HepG2 (cell line): Measurements from ENCODE around the gene C19orf47. TPM values are rescaled to one million over a fixed set of nuclear protein-coding genes. Genes with fewer than 3 reads are reported as not detected.

ENCODE experiments used
- AKAP8 ChIP-seq: sonication (generic); formaldehyde crosslinking; IDR thresholded peaks from 2 replicates; pipeline ENCODE4 v1.5.1; 2020; ENCODE audit warnings: mild to moderate bottlenecking, missing genetic modification reagents
- BHLHE40 ChIP-seq: IDR thresholded peaks from 2 replicates; pipeline ENCODE4 v1.6.1; 2011; ENCODE audit warnings: low read length, improper control_type of control experiment
- ELF3 ChIP-seq: IDR thresholded peaks from 2 replicates; pipeline ENCODE4 v1.6.1; 2016; ENCODE audit warnings: missing genetic modification reagents, missing compliant biosample characterization
- ERF ChIP-seq: IDR thresholded peaks from 2 replicates; pipeline ENCODE4 v1.6.1; 2018; ENCODE audit warnings: missing biosample characterization, missing genetic modification reagents
- HDAC6 ChIP-seq: fragments of 200-600 bp; sonication (generic); IDR thresholded peaks from 2 replicates; pipeline ENCODE4 v1.7.0; 2017; ENCODE audit warnings: mild to moderate bottlenecking, antibody characterized with exemption, low read length, low read depth
- HNF1B ChIP-seq: sonication (generic); formaldehyde crosslinking; IDR thresholded peaks from 2 replicates; pipeline ENCODE4 v1.5.1; 2020; ENCODE audit warnings: mild to moderate bottlenecking, moderate library complexity, missing genetic modification reagents
- HOXA5 ChIP-seq: sonication (generic); formaldehyde crosslinking; IDR thresholded peaks from 2 replicates; pipeline ENCODE4 v1.4.0; 2020; ENCODE audit warnings: missing genetic modification reagents
- IRF9 ChIP-seq: sonication (generic); formaldehyde crosslinking; IDR thresholded peaks from 2 replicates; pipeline ENCODE4 v1.8.0; 2022; ENCODE audit warnings: missing genetic modification reagents, mild to moderate bottlenecking, borderline replicate concordance
- KMT2B ChIP-seq: IDR thresholded peaks from 2 replicates; pipeline ENCODE4 v1.6.1; 2016; ENCODE audit warnings: missing genetic modification reagents, missing compliant biosample characterization
- RARA ChIP-seq: IDR thresholded peaks from 2 replicates; pipeline ENCODE4 v1.6.1; 2016; ENCODE audit warnings: missing genetic modification reagents, missing compliant biosample characterization
- SALL1 ChIP-seq: sonication (generic); formaldehyde crosslinking; IDR thresholded peaks from 2 replicates; pipeline ENCODE4 v1.8.0; 2022; ENCODE audit warnings: mild to moderate bottlenecking, missing genetic modification reagents
- SMAD1 ChIP-seq: sonication (generic); formaldehyde crosslinking; IDR thresholded peaks from 2 replicates; pipeline ENCODE4 v1.4.0; 2020; ENCODE audit warnings: missing genetic modification reagents, low read depth, mild to moderate bottlenecking, borderline replicate concordance
- SNAPC5 ChIP-seq: sonication (generic); formaldehyde crosslinking; IDR thresholded peaks from 2 replicates; pipeline ENCODE4 v1.8.1; 2023; ENCODE audit warnings: mild to moderate bottlenecking, missing genetic modification reagents, borderline replicate concordance
- TFDP1 ChIP-seq: IDR thresholded peaks from 2 replicates; pipeline ENCODE4 v1.6.1; 2016; ENCODE audit warnings: missing compliant biosample characterization, missing genetic modification reagents, borderline replicate concordance
- ZBTB1 ChIP-seq: sonication (generic); formaldehyde crosslinking; IDR thresholded peaks from 2 replicates; pipeline ENCODE4 v1.4.0; 2020; ENCODE audit warnings: missing genetic modification reagents, borderline replicate concordance
- ZBTB2 ChIP-seq: sonication (generic); formaldehyde crosslinking; IDR thresholded peaks from 2 replicates; pipeline ENCODE4 v1.8.0; 2022; ENCODE audit warnings: low read depth, missing genetic modification reagents
- ZBTB8A ChIP-seq: sonication (generic); formaldehyde crosslinking; IDR thresholded peaks from 2 replicates; pipeline ENCODE4 v1.4.0; 2020; ENCODE audit warnings: mild to moderate bottlenecking, low read depth, missing genetic modification reagents, borderline replicate concordance
- ZNF33A ChIP-seq: sonication (generic); formaldehyde crosslinking; IDR thresholded peaks from 2 replicates; pipeline ENCODE4 v1.5.1; 2020; ENCODE audit warnings: missing genetic modification reagents, mild to moderate bottlenecking, moderate library complexity, borderline replicate concordance
- ZNF343 ChIP-seq: sonication (generic); formaldehyde crosslinking; IDR thresholded peaks from 2 replicates; pipeline ENCODE4 v1.4.0; 2020; ENCODE audit warnings: mild to moderate bottlenecking, missing genetic modification reagents
- ZNF383 ChIP-seq: sonication (generic); formaldehyde crosslinking; IDR thresholded peaks from 2 replicates; pipeline ENCODE4 v1.4.0; 2020; ENCODE audit warnings: missing genetic modification reagents, mild to moderate bottlenecking, borderline replicate concordance
- ZNF614 ChIP-seq: IDR thresholded peaks from 2 replicates; pipeline ENCODE4 v1.6.1; 2018; ENCODE audit warnings: missing biosample characterization, missing genetic modification reagents, inconsistent platforms, borderline replicate concordance
- ZNF747 ChIP-seq: sonication (generic); formaldehyde crosslinking; IDR thresholded peaks from 2 replicates; pipeline ENCODE4 v1.8.1; 2023; ENCODE audit warnings: missing genetic modification reagents, mild to moderate bottlenecking, borderline replicate concordance
- ZNF790 ChIP-seq: sonication (generic); formaldehyde crosslinking; IDR thresholded peaks from 2 replicates; pipeline ENCODE4 v1.8.0; 2022; ENCODE audit warnings: missing genetic modification reagents, mild to moderate bottlenecking, borderline replicate concordance
- ZZZ3 ChIP-seq: sonication (generic); formaldehyde crosslinking; IDR thresholded peaks from 2 replicates; pipeline ENCODE4 v1.4.0; 2020; ENCODE audit warnings: missing genetic modification reagents, mild to moderate bottlenecking, borderline replicate concordance
- polyA plus RNA-seq, 8 experiments: library from polyadenylated mRNA; depleted of rRNA in 3 of 8; stranded (reverse) in 7 of 8; unstranded in 1 of 8; fragments of >200 nt; fragmentation: Illumina TruSeq in 4 of 8; extraction: Trizol in 4 of 8; gene quantifications; 2 replicates each; pipeline versions ENCODE4 v1.2.1 to v1.2.3, GENCODE V29; 2011 to 2016; ENCODE audit warnings: low read depth in 4 of 8, missing spikeins in 1 of 8, mixed read lengths in 1 of 8; ENCODE audit not compliant: insufficient read depth in 1 of 8
- total RNA-seq, 5 experiments: library from RNA; depleted of rRNA; stranded (reverse); fragments of >200 nt; fragmentation: Illumina TruSeq; extraction: Trizol; gene quantifications; 2 replicates each; pipeline ENCODE4 v1.2.3, GENCODE V29; 2016; ENCODE audit warnings: low read depth in 1 of 5

Gene C19orf47
- total and polyA plus RNA-seq, 2 of the 13 experiments (the other 11 are each of a cell fraction or from before 2014, with no cell fraction given) = 8.1 to 10.6 TPM

GRCh38 chr19:40283414-40284250 is 64.6 kb downstream of the C19orf47 start (continued):
- TF ChIP-seq ZBTB2 (CRISPR knock-in tag) (peak; percentile 57; the same call in 1 of the 2 replicates), SALL1 (peak; percentile 84), BHLHE40 (no peak), HNF1B (CRISPR knock-in tag) (0 out of 2 replicates have a peak, but pooled peaks have one; percentile 42), ERF (CRISPR knock-in tag) (no peak; the same call in 1 of the 2 replicates), ZNF33A (CRISPR knock-in tag) (no peak), ZBTB1 (CRISPR knock-in tag) (no peak), ZNF747 (CRISPR knock-in tag) (no peak), HDAC6 (no peak), ZNF614 (CRISPR knock-in tag) (peak; percentile 33; the same call in 1 of the 2 replicates), SMAD1 (CRISPR knock-in tag) (no peak), ELF3 (no peak), HOXA5 (CRISPR knock-in tag) (no peak), TFDP1 (CRISPR knock-in tag) (no peak), ZNF790 (no peak), RARA (CRISPR knock-in tag) (peak; percentile 89), AKAP8 (CRISPR knock-in tag) (peak; percentile 86; the same call in 1 of the 2 replicates), ZBTB8A (CRISPR knock-in tag) (no peak), KMT2B (CRISPR knock-in tag) (no peak), ZZZ3 (CRISPR knock-in tag) (no peak), SNAPC5 (CRISPR knock-in tag) (no peak), IRF9 (CRISPR knock-in tag) (peak; percentile 73; the same call in 1 of the 2 replicates), ZNF383 (CRISPR knock-in tag) (no peak), ZNF343 (0 out of 2 replicates have a peak, but pooled peaks have one; percentile 44)
